CD4-positive, alpha-beta T cell treated with Interleukin-21 for 1 hour (primary cell): ENCODE data around the gene HAPLN1.

Experiments
- DNase-seq: peaks from one replicate; pipeline ENCODE4 v3.0.0-alpha.2; 2020

Gene HAPLN1

GRCh38 chr5:83715236-83716065 is 5.2 kb downstream of the HAPLN1 start:
- no peak for DNase-seq

DNA sequence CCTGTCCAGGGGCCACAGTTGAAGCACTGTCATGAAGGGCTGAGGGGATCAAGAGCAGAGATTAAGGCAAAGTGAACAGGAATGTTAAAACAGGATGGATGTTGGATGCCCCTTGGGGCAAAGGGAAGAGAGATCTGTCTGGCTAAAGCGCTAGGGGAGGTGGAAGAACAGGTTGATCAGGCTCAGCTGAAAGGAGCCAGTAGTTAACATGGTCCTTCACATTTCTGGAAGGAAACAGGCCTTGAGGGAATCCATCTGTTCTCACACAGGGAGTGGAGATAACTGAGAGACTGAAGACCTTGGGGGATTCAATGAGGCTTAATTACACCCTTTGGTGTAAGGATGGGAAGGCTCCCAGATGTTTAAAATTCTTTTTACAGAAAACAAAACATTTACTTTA is 5.8 kb downstream of the HAPLN1 start:
- no peak for DNase-seq

DNA sequence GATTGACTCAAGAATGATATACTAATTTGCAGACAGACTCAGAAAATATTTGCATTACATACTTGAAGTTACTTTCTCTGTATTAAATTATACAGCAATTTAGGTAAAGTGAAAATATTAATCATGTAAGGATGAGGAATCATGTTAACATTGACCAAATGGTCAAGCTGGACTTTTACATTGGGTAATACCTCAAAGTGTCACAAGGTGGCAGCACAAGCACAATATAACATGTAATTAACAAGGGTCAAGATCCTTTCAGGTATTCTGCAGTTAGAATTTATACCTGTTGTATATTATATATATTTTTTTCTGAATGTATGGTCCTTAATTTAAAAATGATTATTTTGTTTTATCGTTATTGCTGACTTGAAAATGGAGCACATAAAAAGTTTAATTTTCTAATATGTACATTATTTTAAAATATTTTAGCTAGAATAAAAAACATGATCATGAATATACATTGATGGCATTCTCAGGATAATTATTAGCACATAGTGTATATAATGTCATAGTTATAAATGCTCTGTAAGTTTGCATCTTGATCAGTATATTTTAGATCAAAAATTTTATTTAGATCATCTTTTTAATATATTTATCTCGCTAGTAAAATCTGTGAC is 8.6 kb downstream of the HAPLN1 start:
- DNase-seq: peak; percentile 28

- DNase-seq: no peak
Observed at GRCh38 chr5:83709973-83710372, 10.7 kb downstream of the HAPLN1 start.

- no peak for DNase-seq
Observed at GRCh38 chr5:83708170-83708569, 12.5 kb downstream of the HAPLN1 start.

- no peak for DNase-seq
Observed at GRCh38 chr5:83703059-83703458, 17.6 kb downstream of the HAPLN1 start.

DNA sequence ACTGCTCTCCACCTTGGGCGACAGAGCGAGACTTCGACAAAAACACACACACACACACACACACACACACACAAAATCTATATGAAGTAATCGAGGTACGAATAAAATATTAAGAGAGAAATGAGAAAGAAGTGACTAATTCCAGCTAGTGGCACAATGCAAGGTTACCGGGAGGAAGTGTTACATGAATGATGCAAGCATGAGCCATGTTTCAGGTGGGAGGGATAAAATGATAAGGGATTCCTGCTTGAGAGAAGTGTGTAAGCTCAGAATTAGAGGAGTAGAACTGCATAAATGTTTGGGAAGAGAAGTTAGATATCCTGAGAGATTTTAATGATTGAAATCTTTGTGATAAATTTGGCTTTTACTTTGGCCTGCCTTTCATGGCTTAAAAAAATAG is 18.8 kb downstream of the HAPLN1 start:
- DNase-seq: no peak

GRCh38 chr5:83689881-83690280 is 30.8 kb downstream of the HAPLN1 start:
- no peak for DNase-seq

GRCh38 chr5:83688281-83688680 is 32.4 kb downstream of the HAPLN1 start:
- DNase-seq: no peak

GRCh38 chr5:83687124-83687619 is 33.5 kb downstream of the HAPLN1 start:
- no peak for DNase-seq

DNA sequence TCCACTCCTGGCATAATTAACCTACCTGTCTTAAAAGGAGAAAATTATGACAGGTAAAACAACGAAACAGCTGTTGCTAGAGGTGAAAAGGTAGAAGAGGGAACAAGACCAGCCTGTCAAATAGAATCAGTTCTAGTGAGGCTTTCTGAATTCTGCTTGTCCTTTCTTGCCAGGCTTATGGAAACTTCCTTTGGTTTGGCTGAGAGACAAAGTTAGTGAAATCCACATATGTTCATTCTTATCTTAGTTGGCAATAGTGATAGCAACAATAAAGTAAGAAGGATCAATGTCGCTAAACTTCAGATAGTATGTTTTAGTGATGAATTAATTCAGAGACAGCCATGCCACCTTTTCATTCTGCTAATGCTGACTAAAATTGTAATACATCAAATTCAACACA is 34.4 kb downstream of the HAPLN1 start:
- DNase-seq: no peak

- no peak for DNase-seq
Observed at GRCh38 chr5:83683836-83684235, 36.8 kb downstream of the HAPLN1 start.

DNA sequence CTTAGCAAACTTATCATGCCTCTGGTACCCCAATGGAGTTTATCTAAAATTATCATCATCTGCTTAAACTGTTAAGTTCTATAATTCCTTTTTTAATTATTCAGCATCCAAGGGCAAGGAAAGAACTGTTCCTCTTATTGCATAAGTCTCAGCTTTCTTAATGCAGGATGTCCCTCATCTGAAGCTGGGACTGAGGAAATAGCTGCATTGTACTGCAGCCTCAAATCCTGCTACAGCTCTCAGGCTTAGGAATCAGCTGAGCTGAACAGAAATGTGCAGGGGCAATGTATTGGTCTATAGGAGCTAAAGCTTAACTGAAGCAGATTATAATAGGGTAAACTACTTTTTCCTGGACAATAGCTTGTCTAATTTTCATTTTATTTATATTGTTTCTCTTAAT is 48.0 kb downstream of the HAPLN1 start:
- DNase-seq: no peak

DNA sequence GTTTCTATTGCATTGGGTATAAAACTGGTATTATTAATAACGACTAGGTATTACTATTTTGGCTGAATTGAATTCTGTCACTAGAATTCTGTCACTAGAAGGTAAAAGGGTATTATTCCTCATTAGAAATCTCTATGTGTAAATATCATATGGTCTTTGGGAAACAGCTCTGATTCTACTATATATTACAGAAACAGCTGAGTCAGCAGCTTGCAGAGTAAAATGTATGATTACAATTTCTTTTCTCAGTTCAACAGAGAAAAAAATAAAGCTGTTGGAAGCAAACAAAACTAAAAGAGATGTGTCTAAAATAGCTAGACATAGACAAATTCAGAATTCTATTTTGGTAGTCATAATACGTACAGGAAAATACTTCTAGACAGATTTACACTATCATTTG is 48.5 kb downstream of the HAPLN1 start:
- no peak for DNase-seq

GRCh38 chr5:83665631-83666030 is 55.0 kb downstream of the HAPLN1 start:
- DNase-seq: no peak

DNA sequence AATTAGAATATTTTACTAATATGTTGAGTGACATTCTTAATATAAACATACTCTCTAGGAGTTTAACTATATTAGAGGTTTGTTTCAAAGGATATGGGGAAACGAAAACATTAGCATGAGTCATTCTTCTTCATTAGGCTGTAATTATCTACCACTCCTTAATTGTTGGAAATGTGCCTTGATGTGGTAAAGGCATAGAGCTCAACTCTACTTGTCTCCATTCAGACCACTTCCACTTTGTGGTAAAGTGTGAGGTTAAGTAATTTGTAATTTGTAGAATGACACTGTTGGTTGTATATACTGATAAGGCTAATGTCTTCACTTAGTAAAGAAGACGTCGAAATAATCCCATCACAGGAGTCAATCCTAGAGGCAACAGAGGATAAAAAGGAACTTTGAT is 58.1 kb downstream of the HAPLN1 start:
- DNase-seq: no peak

DNA sequence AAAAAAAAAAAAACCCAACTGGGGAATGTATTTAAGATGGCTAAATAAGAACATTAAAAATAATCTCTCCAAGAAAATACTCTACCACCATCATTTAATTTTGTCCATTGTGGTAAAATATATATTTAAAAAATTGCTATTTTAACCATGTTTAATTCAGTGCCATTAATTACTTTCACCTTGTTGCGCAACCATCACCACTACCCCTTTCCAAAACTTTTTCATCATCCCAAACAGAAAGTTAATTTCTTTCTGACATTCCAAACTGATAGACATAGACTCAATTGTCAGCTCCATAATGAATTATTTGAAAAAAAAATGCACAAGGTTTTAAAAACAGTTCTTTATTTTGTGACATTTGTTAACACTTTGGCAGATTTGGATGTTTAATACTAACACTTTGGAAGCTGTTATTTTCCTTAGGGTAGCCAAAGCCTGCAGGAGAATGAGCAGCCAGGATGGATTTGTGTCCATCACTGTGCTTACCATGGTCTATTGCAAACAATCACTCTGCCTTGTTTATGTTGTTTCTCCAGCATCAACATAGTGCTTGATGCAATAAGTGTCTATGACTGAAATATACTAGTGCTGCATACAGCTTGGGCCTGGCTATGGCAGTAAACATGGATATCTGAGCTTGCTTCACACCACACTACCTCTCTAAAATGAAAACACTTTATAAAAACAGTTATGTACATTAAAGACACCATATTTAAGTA is 62.7 kb downstream of the HAPLN1 start:
- no peak for DNase-seq

DNA sequence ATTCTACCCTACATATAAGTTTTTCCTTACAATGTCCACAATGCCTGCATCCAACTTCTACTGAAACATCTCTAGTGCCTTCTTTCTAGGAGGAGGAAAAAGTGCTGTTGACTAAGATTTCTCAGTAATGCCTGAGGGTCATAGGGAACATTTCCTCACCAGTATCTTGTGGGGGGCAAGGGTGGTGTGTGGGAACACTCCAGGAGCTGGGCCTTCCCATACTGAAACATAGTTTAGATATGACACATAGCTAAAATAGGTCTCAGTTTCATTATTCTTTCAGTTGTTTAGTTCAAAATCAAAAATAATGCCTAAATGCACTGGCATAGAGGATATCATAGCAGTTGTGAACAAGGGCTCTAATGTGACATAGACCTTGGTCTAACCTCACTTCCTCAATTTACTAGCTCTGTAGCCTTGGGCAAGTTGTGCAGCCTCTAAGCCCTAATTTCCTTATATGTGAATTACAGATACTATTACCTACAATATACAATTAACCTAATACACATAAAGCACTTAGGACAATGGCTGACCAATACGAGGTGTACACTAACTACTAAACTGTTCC is 66.1 kb downstream of the HAPLN1 start:
- no peak for DNase-seq

- DNase-seq: no peak
Observed at GRCh38 chr5:83653669-83654068, 67.0 kb downstream of the HAPLN1 start.

DNA sequence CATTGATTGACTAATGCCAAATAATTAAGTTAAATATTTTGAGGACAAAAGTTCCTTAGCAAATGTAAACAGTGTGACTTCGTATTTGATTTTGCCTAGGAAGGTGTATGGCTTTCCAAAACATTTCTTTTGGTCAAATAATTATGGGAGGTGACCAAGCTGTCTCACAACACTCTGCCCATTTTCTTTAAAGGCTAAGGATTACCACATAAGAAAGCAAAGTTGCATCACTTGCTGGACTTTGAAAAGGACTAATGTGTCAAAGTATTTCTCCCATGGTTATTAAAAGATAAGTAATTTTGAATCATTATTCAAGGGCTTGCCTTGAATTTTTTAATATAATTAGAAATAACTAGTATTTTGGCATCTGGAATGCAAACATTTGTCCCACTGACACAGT is 74.7 kb downstream of the HAPLN1 start:
- no peak for DNase-seq

DNA sequence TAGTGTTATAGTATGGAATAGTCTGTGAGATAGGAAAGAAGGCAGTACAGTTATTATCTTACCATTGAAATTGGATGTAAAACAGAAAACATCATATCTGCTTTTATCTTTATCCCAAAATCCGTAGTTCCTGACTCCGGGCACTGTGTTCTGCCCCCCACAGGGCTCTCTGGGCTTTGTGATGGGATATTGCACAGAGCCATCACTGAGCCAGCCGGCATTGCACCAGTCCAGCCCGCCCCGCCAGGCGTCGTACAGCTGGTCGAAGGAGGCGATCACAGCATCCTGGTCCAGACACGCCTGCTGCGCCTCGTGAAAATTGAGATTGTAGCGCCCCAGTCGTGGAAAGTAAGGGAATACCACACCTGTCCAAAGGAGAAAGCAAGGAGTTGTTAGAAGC is 76.4 kb downstream of the HAPLN1 start:
- DNase-seq: no peak

DNA sequence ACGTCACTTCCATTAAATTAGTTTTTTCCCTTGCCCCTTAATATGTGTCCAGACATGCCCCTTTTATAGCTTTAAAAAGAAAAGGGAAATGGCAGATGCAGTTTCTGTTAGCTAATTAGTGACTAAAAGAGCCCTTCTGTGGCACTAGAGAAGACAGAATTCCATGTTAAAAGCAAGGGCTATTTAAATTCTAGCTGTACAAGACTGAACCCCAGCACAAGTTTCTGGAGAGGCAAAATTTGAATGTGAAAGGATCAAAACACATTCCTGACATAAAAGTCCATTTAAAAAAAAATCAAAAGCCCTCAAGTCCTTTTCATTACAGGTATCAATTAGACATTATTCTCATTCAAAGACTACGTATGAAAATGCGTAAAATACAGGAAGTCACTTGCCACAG is 78.7 kb downstream of the HAPLN1 start:
- no peak for DNase-seq

GRCh38 chr5:83639911-83640310 is 80.7 kb downstream of the HAPLN1 start:
- no peak for DNase-seq

DNA sequence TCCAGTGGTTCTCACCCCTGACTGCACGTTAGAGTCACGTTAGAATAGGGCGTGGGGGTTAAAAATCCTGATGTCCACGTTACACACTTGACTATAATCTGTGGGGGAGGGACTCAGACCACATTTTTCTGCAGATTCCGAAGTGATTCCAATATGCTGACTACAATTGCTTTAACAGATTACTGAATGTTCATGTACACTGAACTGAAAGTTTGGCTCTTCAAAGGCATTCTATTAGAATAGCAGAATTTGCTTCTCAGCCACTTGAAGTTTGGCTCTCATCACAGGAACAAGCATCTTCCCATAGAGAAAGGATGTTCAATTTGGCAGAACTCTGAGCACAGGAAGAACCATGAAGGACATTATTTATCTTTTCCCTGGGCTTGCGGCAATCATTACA is 84.5 kb downstream of the HAPLN1 start:
- DNase-seq: no peak
